Mesenchymal stem cell (in vitro differentiated cells and primary cell): ENCODE data around the gene ADAP1.

Experiments
- DNase-seq: peaks from one replicate; pipeline ENCODE4 v3.0.0-alpha.2; 2013
- H2AFZ ChIP-seq: one replicate; pipeline ENCODE4 v1.6.1; 2013; ENCODE audit warnings: low read depth, mild to moderate bottlenecking, control low read depth, inconsistent platforms, low read length, moderate library complexity
- H2AK5ac ChIP-seq: 2 replicates; pipeline ENCODE4 v1.6.1; 2013; ENCODE audit warnings: low read length, moderate library complexity, mild to moderate bottlenecking, inconsistent platforms; ENCODE audit not compliant: severe bottlenecking
- H2BK120ac ChIP-seq: one replicate; pipeline ENCODE4 v1.6.1; 2013; ENCODE audit warnings: low read depth, mild to moderate bottlenecking, inconsistent platforms, low read length, moderate library complexity
- H2BK12ac ChIP-seq, 2 experiments: one replicate each; pipeline ENCODE4 v1.6.1; 2013; ENCODE audit warnings: inconsistent platforms in 2 of 2, low read length in 2 of 2, mild to moderate bottlenecking in 2 of 2, moderate library complexity in 2 of 2, control low read depth in 1 of 2
- H2BK15ac ChIP-seq: one replicate; pipeline ENCODE4 v1.6.1; 2013; ENCODE audit warnings: mild to moderate bottlenecking, low read depth, inconsistent platforms; ENCODE audit not compliant: poor library complexity, severe bottlenecking
- H2BK5ac ChIP-seq: 2 replicates; pipeline ENCODE4 v1.6.1; 2013; ENCODE audit warnings: low read depth, mild to moderate bottlenecking, low read length, control low read depth, inconsistent platforms; ENCODE audit not compliant: poor library complexity, severe bottlenecking
- H3K14ac ChIP-seq, 2 experiments: one replicate each; pipeline ENCODE4 v1.6.1; 2013; ENCODE audit warnings: inconsistent platforms in 2 of 2, low read length in 2 of 2, control low read depth in 1 of 2, mild to moderate bottlenecking in 1 of 2, moderate library complexity in 1 of 2
- H3K18ac ChIP-seq, 2 experiments: one replicate each; pipeline ENCODE4 v1.6.1; 2013; ENCODE audit warnings: inconsistent platforms in 2 of 2, low read length in 2 of 2, control low read depth in 1 of 2, low read depth in 1 of 2, mild to moderate bottlenecking in 1 of 2
- H3K23ac ChIP-seq, 2 experiments: one replicate each; pipeline ENCODE4 v1.6.1; 2013; ENCODE audit warnings: inconsistent platforms in 2 of 2, low read length in 2 of 2, mild to moderate bottlenecking in 2 of 2, moderate library complexity in 2 of 2, control low read depth in 1 of 2
- H3K27ac ChIP-seq: 2 replicates; pipeline ENCODE4 v1.5.1; 2013; ENCODE audit warnings: mild to moderate bottlenecking, moderate library complexity, low read length, control low read depth, inconsistent platforms; ENCODE audit not compliant: poor library complexity, severe bottlenecking
- H3K27me3 ChIP-seq, 2 experiments: 2 replicates each; pipeline versions ENCODE4 v1.6.1 to v1.7.0; 2013; ENCODE audit warnings: low read length in 2 of 2, mild to moderate bottlenecking in 2 of 2, moderate library complexity in 2 of 2, control low read depth in 1 of 2, inconsistent platforms in 1 of 2; ENCODE audit not compliant: control insufficient read depth in 1 of 2, insufficient read depth in 1 of 2
- H3K36me3 ChIP-seq, 2 experiments: 2 replicates each; pipeline versions ENCODE4 v1.6.1 to v1.7.0; 2013; ENCODE audit warnings: low read length in 2 of 2, control low read depth in 1 of 2, inconsistent platforms in 1 of 2, low read depth in 1 of 2, mild to moderate bottlenecking in 1 of 2; ENCODE audit not compliant: insufficient read depth in 2 of 2, control insufficient read depth in 1 of 2
- H3K4ac ChIP-seq, 2 experiments: one replicate each; pipeline ENCODE4 v1.6.1; 2013; ENCODE audit warnings: inconsistent platforms in 2 of 2, low read length in 2 of 2, mild to moderate bottlenecking in 2 of 2, moderate library complexity in 2 of 2, control low read depth in 1 of 2, low read depth in 1 of 2
- H3K4me1 ChIP-seq: 2 replicates; pipeline ENCODE4 v1.6.1; 2013; ENCODE audit warnings: low read depth, low read length, control low read depth; ENCODE audit not compliant: control insufficient read depth, insufficient read depth
- H3K4me2 ChIP-seq: 2 replicates; pipeline ENCODE4 v1.6.1; 2013; ENCODE audit warnings: low read length, mild to moderate bottlenecking, inconsistent platforms; ENCODE audit not compliant: poor library complexity, severe bottlenecking
- H3K4me3 ChIP-seq, 2 experiments: 2 replicates each; pipeline versions ENCODE4 v1.5.1 to v1.7.0; 2013; ENCODE audit warnings: low read length in 2 of 2, mild to moderate bottlenecking in 2 of 2, control low read depth in 1 of 2, low read depth in 1 of 2; ENCODE audit not compliant: insufficient read depth in 1 of 2
- H3K79me1 ChIP-seq: replicated peaks from 2 replicates; pipeline ENCODE4 v1.6.1; 2013; ENCODE audit warnings: mild to moderate bottlenecking, control low read depth, low read length, inconsistent platforms; ENCODE audit not compliant: poor library complexity, severe bottlenecking
- H3K9ac ChIP-seq: 2 replicates; pipeline ENCODE4 v1.7.0; 2013; ENCODE audit warnings: mild to moderate bottlenecking, low read length, moderate library complexity
- H3K9me3 ChIP-seq: 2 replicates; pipeline ENCODE4 v1.7.0; 2013; ENCODE audit warnings: mild to moderate bottlenecking, low read length; ENCODE audit not compliant: control insufficient read depth
- H4K8ac ChIP-seq: one replicate; pipeline ENCODE4 v1.6.1; 2013; ENCODE audit warnings: inconsistent platforms, mild to moderate bottlenecking, low read length, moderate library complexity
- H4K91ac ChIP-seq: one replicate; pipeline ENCODE4 v1.6.1; 2013; ENCODE audit warnings: mild to moderate bottlenecking, low read length, inconsistent platforms
- WGBS: methylation state at CpG from one replicate; pipeline ENCODE4 v1.1.7; 2013; ENCODE audit warnings: mixed read lengths; 5-methylcytosine and 5-hydroxymethylcytosine counted together

The ADAP1 gene

GRCh38 chr7:981793-982510 lies 27.5 kb upstream of the ADAP1 start:
- Histone ChIP-seq H2BK5ac (no peak overlapping the region), H3K27me3 (peaks cover 0 to 53% of the 10 kb centered on the region in 2 experiments), H3K4me1 (peaks cover 52% of the 10 kb centered on the region), H3K18ac (no peak overlapping the region), H2BK15ac (no peak overlapping the region), H4K8ac (no peak overlapping the region), H2AK5ac (no peak overlapping the region), H2AFZ (no peak overlapping the region), H3K9ac (no peak overlapping the region), H3K9me3 (no peaks in the 10 kb centered on the region), H3K27ac (no peak overlapping the region), H2BK12ac (no peak overlapping the region), H3K4ac (no peak overlapping the region), H3K36me3 (no peaks in the 10 kb centered on the region), H3K23ac (no peak overlapping the region), H3K79me1 (no peaks in the 10 kb centered on the region), H3K14ac (no peak overlapping the region), H3K4me2 (no peak overlapping the region), H3K4me3 (no peak overlapping the region), H4K91ac (no peak overlapping the region), H2BK120ac (no peak overlapping the region)
- no peak for DNase-seq
- 89% methylated on average over 16 of the region's 19 CpGs for WGBS

- H3K9me3 ChIP-seq, result no peaks in the 10 kb centered on the region
- H4K8ac ChIP-seq, result peak overlapping the region; percentile 31
- H3K9ac ChIP-seq, result no peak overlapping the region
- H2BK12ac ChIP-seq, result no peak overlapping the region
- no peak overlapping the region for H3K4ac ChIP-seq
- no peak overlapping the region for H4K91ac ChIP-seq
- H2BK120ac ChIP-seq, result no peak overlapping the region
- peak overlapping the region; percentile 85 for H2AK5ac ChIP-seq
- no peak overlapping the region for H3K27ac ChIP-seq
- H3K36me3 ChIP-seq, result no peaks in the 10 kb centered on the region
- H3K18ac ChIP-seq, result no peak overlapping the region
- H3K4me3 ChIP-seq, result no peak overlapping the region
- H2BK15ac ChIP-seq, result no peak overlapping the region
- peaks cover 0 to 35% of the 10 kb centered on the region in 2 experiments for H3K27me3 ChIP-seq
- no peak overlapping the region for H3K23ac ChIP-seq
- H2AFZ ChIP-seq, result no peak overlapping the region
- peak; percentile 19 for DNase-seq
- peaks cover 7% of the 10 kb centered on the region for H3K79me1 ChIP-seq
- no peak overlapping the region for H3K4me2 ChIP-seq
- 77% methylated on average over 15 of the region's 15 CpGs for WGBS
- peaks cover 49% of the 10 kb centered on the region for H3K4me1 ChIP-seq
- H2BK5ac ChIP-seq, result no peak overlapping the region
- no peak overlapping the region for H3K14ac ChIP-seq
Observed at GRCh38 chr7:979886-980571, 25.5 kb upstream of the ADAP1 start.

- no peak overlapping the region for H3K4ac ChIP-seq
- H3K18ac ChIP-seq, result no peak overlapping the region
- no peak overlapping the region for H2BK5ac ChIP-seq
- no peak for DNase-seq
- no peak overlapping the region for H3K4me3 ChIP-seq
- H4K8ac ChIP-seq, result no peak overlapping the region
- no peaks in the 10 kb centered on the region for H3K9me3 ChIP-seq
- H2AK5ac ChIP-seq, result peak overlapping the region; percentile 24
- peaks cover 0 to 26% of the 10 kb centered on the region in 2 experiments for H3K27me3 ChIP-seq
- H4K91ac ChIP-seq, result no peak overlapping the region
- no peak overlapping the region for H2AFZ ChIP-seq
- H3K23ac ChIP-seq, result no peak overlapping the region
- H3K79me1 ChIP-seq, result peaks cover 7% of the 10 kb centered on the region
- H2BK15ac ChIP-seq, result no peak overlapping the region
- H3K27ac ChIP-seq, result no peak overlapping the region
- H3K9ac ChIP-seq, result no peak overlapping the region
- no peak overlapping the region for H3K4me2 ChIP-seq
- no peak overlapping the region for H2BK120ac ChIP-seq
- no peak overlapping the region for H3K14ac ChIP-seq
- no peak overlapping the region for H2BK12ac ChIP-seq
- peaks cover 45% of the 10 kb centered on the region for H3K4me1 ChIP-seq
- H3K36me3 ChIP-seq, result no peaks in the 10 kb centered on the region
- 91% methylated on average over 16 of the region's 16 CpGs for WGBS
Observed at GRCh38 chr7:979151-979550, 24.7 kb upstream of the ADAP1 start.

- Histone ChIP-seq H3K27me3 (peaks cover 0 to 20% of the 10 kb centered on the region in 2 experiments), H3K27ac (no peak overlapping the region), H3K9me3 (no peaks in the 10 kb centered on the region), H3K79me1 (peaks cover 7% of the 10 kb centered on the region), H4K91ac (no peak overlapping the region), H2BK120ac (no peak overlapping the region), H3K23ac (no peak overlapping the region), H3K4me3 (no peak overlapping the region), H2BK12ac (no peak overlapping the region), H2AK5ac (peak overlapping the region; percentile 40), H3K4ac (no peak overlapping the region), H3K14ac (no peak overlapping the region), H3K9ac (no peak overlapping the region), H3K4me2 (no peak overlapping the region), H2BK5ac (no peak overlapping the region), H3K18ac (no peak overlapping the region), H4K8ac (no peak overlapping the region), H2BK15ac (no peak overlapping the region), H2AFZ (no peak overlapping the region), H3K36me3 (peaks cover 0 to under 1% of the 10 kb centered on the region in 2 experiments), H3K4me1 (peaks cover 45% of the 10 kb centered on the region)
- no peak for DNase-seq
- WGBS, result 91% methylated on average over 24 of the region's 24 CpGs
Observed at GRCh38 chr7:978416-979091, 24.1 kb upstream of the ADAP1 start.
